ENCODE results near the gene CPD.

- no peak for TF ChIP-seq POLR2A (IDR thresholded peaks at IDR 0.05; ENCODE audit: low read depth, low read length)
- TF ChIP-seq TAF1 (IDR thresholded peaks at IDR 0.05; ENCODE audit: low read depth, low read length) = no peak
- no peak for TF ChIP-seq POLR2AphosphoS5 (IDR thresholded peaks at IDR 0.05; ENCODE audit: low read depth, low read length)
Measured at GRCh38 chr17:30381340-30381659, 2.6 kb downstream of the CPD start.
